CD4-positive, CD25-positive, alpha-beta regulatory T cell (primary cell): ENCODE measurements around the gene GP1BA. TPM values are rescaled to one million over a fixed set of nuclear protein-coding genes. Genes with fewer than 3 reads are reported as not detected.

ENCODE experiments used
- ATAC-seq, 2 donors: fragments of 150-1000 bp; cut with Tn5 transposase; one replicate each; pipeline ENCODE4 v1.10.0; 2021; ENCODE audit warnings: low read depth in 2 of 2, moderate number of reproducible peaks in 2 of 2, moderate library complexity in 1 of 2
- DNase-seq, 3 donors: peaks; one replicate each; pipeline versions ENCODE4 v3.0.0 to v3.0.0-alpha.2; 2012 to 2022; ENCODE audit warnings: mixed read lengths in 1 of 3
- H3K27ac ChIP-seq: one replicate; pipeline ENCODE4 v1.7.0; 2013; ENCODE audit warnings: mild to moderate bottlenecking, low read length; ENCODE audit not compliant: insufficient read depth, poor library complexity, severe bottlenecking
- H3K27me3 ChIP-seq: one replicate; pipeline ENCODE4 v1.7.0; 2013; ENCODE audit warnings: low read length; ENCODE audit not compliant: control insufficient read depth, insufficient read depth
- H3K36me3 ChIP-seq: one replicate; pipeline ENCODE4 v1.7.0; 2013; ENCODE audit warnings: mild to moderate bottlenecking, low read length, moderate library complexity; ENCODE audit not compliant: control insufficient read depth, insufficient read depth
- H3K4me1 ChIP-seq: 2 replicates; pipeline ENCODE4 v1.7.0; 2013; ENCODE audit warnings: mild to moderate bottlenecking, low read length; ENCODE audit not compliant: insufficient read depth, control insufficient read depth, poor library complexity, severe bottlenecking
- H3K4me3 ChIP-seq: one replicate; pipeline ENCODE4 v1.7.0; 2013; ENCODE audit warnings: low read depth, mild to moderate bottlenecking, low read length, moderate library complexity
- H3K9me3 ChIP-seq, 2 experiments: 1 replicate in 1 of 2; 2 replicates in 1 of 2; pipeline ENCODE4 v1.7.0; 2013; ENCODE audit warnings: low read length in 2 of 2, mild to moderate bottlenecking in 1 of 2, moderate library complexity in 1 of 2; ENCODE audit not compliant: control insufficient read depth in 2 of 2
- H3K27ac Mint-ChIP-seq, 3 donors: one replicate each; pipeline ENCODE4 v1.8.0; 2020 to 2022; ENCODE audit warnings: mild to moderate bottlenecking in 3 of 3, mixed read lengths in 3 of 3, moderate library complexity in 2 of 3
- H3K27me3 Mint-ChIP-seq: one replicate; pipeline ENCODE4 v1.8.0; 2022; ENCODE audit warnings: mild to moderate bottlenecking, mixed read lengths
- H3K36me3 Mint-ChIP-seq: one replicate; pipeline ENCODE4 v1.8.0; 2020; ENCODE audit warnings: mixed read lengths
- H3K4me1 Mint-ChIP-seq, 4 donors: one replicate each; pipeline ENCODE4 v1.8.0; 2020 to 2022; ENCODE audit warnings: mixed read lengths in 4 of 4, mild to moderate bottlenecking in 1 of 4
- H3K4me3 Mint-ChIP-seq, 4 donors: one replicate each; pipeline ENCODE4 v1.8.0; 2020 to 2022; ENCODE audit warnings: mild to moderate bottlenecking in 4 of 4, mixed read lengths in 4 of 4, moderate library complexity in 3 of 4
- H3K9me3 Mint-ChIP-seq, 7 donors: one replicate each; pipeline ENCODE4 v1.8.0; 2020 to 2022; ENCODE audit warnings: mixed read lengths in 7 of 7, mild to moderate bottlenecking in 3 of 7, moderate library complexity in 2 of 7
- polyA plus RNA-seq, 4 donors: library from polyadenylated mRNA; unstranded; fragments of 300-500 nt; fragmentation: Illumina TruSeq; gene quantifications; one replicate each; pipeline ENCODE4 v1.2.3, GENCODE V29; 2021
- total RNA-seq: library from RNA; stranded (reverse); gene quantifications from one replicate; pipeline ENCODE4 v1.2.3, GENCODE V29; 2022

Gene GP1BA
- total and polyA plus RNA-seq, 5 donors from 2014 or later, result 0.07 to 1.9 (median 0.22) TPM; not detected in 2

- H3K9me3 ChIP-seq, result no peaks in the 10 kb centered on the region
- no peak overlapping the region for H3K4me3 Mint-ChIP-seq
- H3K27me3 ChIP-seq, result no peaks in the 10 kb centered on the region
- peak in 1 of 3 donors; percentile 28 for DNase-seq
- H3K4me3 ChIP-seq, result peak overlapping the region; percentile 69
- no peaks in the 10 kb centered on the region for H3K27me3 Mint-ChIP-seq
- H3K9me3 Mint-ChIP-seq, result no peaks in the 10 kb centered on the region
- H3K27ac Mint-ChIP-seq, result peak overlapping the region in 1 of 3 donors; percentile 96
- peak overlapping the region; percentile 88 for H3K27ac ChIP-seq
- peaks cover 32% of the 10 kb centered on the region for H3K36me3 Mint-ChIP-seq
- H3K4me1 ChIP-seq, result peaks cover 31% of the 10 kb centered on the region
- ATAC-seq, result no peak
- peaks cover 6 to 27% (median 22%) of the 10 kb centered on the region in 4 donors for H3K4me1 Mint-ChIP-seq
- peaks cover 25% of the 10 kb centered on the region for H3K36me3 ChIP-seq
Measured at GRCh38 chr17:4969047-4969550, 37.0 kb downstream of the GP1BA start.

GRCh38 chr17:4969551-4970173 is 37.6 kb downstream of the GP1BA start:
- Mint-ChIP-seq H3K9me3 (no peaks in the 10 kb centered on the region), H3K36me3 (peaks cover 36% of the 10 kb centered on the region), H3K27me3 (no peaks in the 10 kb centered on the region), H3K27ac (peak overlapping the region in 1 of 3 donors; percentile 96), H3K4me1 (peaks cover 6 to 27% (median 22%) of the 10 kb centered on the region in 4 donors), H3K4me3 (no peak overlapping the region)
- H3K9me3 ChIP-seq, result no peaks in the 10 kb centered on the region
- H3K27ac ChIP-seq, result peak overlapping the region; percentile 11
- H3K4me3 ChIP-seq, result peak overlapping the region; percentile 44
- peaks cover 31% of the 10 kb centered on the region for H3K36me3 ChIP-seq
- DNase-seq, result no peak
- H3K4me1 ChIP-seq, result peaks cover 31% of the 10 kb centered on the region
- H3K27me3 ChIP-seq, result no peaks in the 10 kb centered on the region
- no peak for ATAC-seq

GRCh38 chr17:4970273-4970672 is 38.2 kb downstream of the GP1BA start:
- H3K4me3 ChIP-seq, result no peak overlapping the region
- peaks cover 31% of the 10 kb centered on the region for H3K4me1 ChIP-seq
- Mint-ChIP-seq H3K27ac (peak overlapping the region in 1 of 3 donors; percentile 87), H3K27me3 (no peaks in the 10 kb centered on the region), H3K9me3 (no peaks in the 10 kb centered on the region), H3K4me3 (peak overlapping the region in 3 of 4 donors; percentile 15 to 67 (median 64)), H3K4me1 (peaks cover 6 to 26% (median 23%) of the 10 kb centered on the region in 4 donors), H3K36me3 (peaks cover 40% of the 10 kb centered on the region)
- H3K27ac ChIP-seq, result no peak overlapping the region
- H3K9me3 ChIP-seq, result no peaks in the 10 kb centered on the region
- ATAC-seq (no peak), DNase-seq (no peak)
- H3K36me3 ChIP-seq, result peaks cover 34% of the 10 kb centered on the region
- H3K27me3 ChIP-seq, result no peaks in the 10 kb centered on the region

GRCh38 chr17:4971826-4972225 is 39.7 kb downstream of the GP1BA start:
- Histone ChIP-seq H3K9me3 (no peaks in the 10 kb centered on the region), H3K36me3 (peaks cover 39% of the 10 kb centered on the region), H3K27ac (no peak overlapping the region), H3K27me3 (no peaks in the 10 kb centered on the region), H3K4me3 (no peak overlapping the region), H3K4me1 (peaks cover 25% of the 10 kb centered on the region)
- H3K27ac Mint-ChIP-seq, result no peak overlapping the region
- ATAC-seq (no peak), DNase-seq (no peak)
- H3K27me3 Mint-ChIP-seq, result no peaks in the 10 kb centered on the region
- H3K9me3 Mint-ChIP-seq, result no peaks in the 10 kb centered on the region
- H3K36me3 Mint-ChIP-seq, result peaks cover 40% of the 10 kb centered on the region
- no peak overlapping the region for H3K4me3 Mint-ChIP-seq
- H3K4me1 Mint-ChIP-seq, result peaks cover 0 to 20% (median 16%) of the 10 kb centered on the region in 4 donors

- Histone ChIP-seq H3K27me3 (no peaks in the 10 kb centered on the region), H3K27ac (no peak overlapping the region), H3K4me3 (no peak overlapping the region), H3K36me3 (peaks cover 44% of the 10 kb centered on the region), H3K4me1 (peaks cover 23% of the 10 kb centered on the region), H3K9me3 (no peaks in the 10 kb centered on the region)
- Mint-ChIP-seq H3K4me1 (peaks cover 0 to 20% (median 16%) of the 10 kb centered on the region in 4 donors), H3K27me3 (no peaks in the 10 kb centered on the region), H3K36me3 (peaks cover 45% of the 10 kb centered on the region), H3K9me3 (no peaks in the 10 kb centered on the region), H3K4me3 (no peak overlapping the region), H3K27ac (peak overlapping the region in 1 of 3 donors; percentile 25)
- no peak for ATAC-seq
- DNase-seq, result no peak
Measured at GRCh38 chr17:4972322-4972721, 40.2 kb downstream of the GP1BA start.

- Mint-ChIP-seq H3K36me3 (peaks cover 48% of the 10 kb centered on the region), H3K27me3 (no peaks in the 10 kb centered on the region), H3K4me3 (no peak overlapping the region), H3K4me1 (peaks cover 0 to 20% (median 16%) of the 10 kb centered on the region in 4 donors), H3K27ac (peak overlapping the region in 1 of 3 donors; percentile 25), H3K9me3 (no peaks in the 10 kb centered on the region)
- Histone ChIP-seq H3K36me3 (peaks cover 48% of the 10 kb centered on the region), H3K27me3 (no peaks in the 10 kb centered on the region), H3K27ac (no peak overlapping the region), H3K9me3 (no peaks in the 10 kb centered on the region), H3K4me1 (peaks cover 21% of the 10 kb centered on the region), H3K4me3 (no peak overlapping the region)
- no peak for DNase-seq
- no peak for ATAC-seq
Measured at GRCh38 chr17:4972752-4973151, 40.7 kb downstream of the GP1BA start.

GRCh38 chr17:4973256-4974114 is 41.4 kb downstream of the GP1BA start:
- no peaks in the 10 kb centered on the region for H3K9me3 ChIP-seq
- no peak overlapping the region for H3K27ac ChIP-seq
- no peaks in the 10 kb centered on the region for H3K27me3 Mint-ChIP-seq
- H3K27me3 ChIP-seq, result no peaks in the 10 kb centered on the region
- H3K27ac Mint-ChIP-seq, result peak overlapping the region in 1 of 3 donors; percentile 12
- no peak overlapping the region for H3K4me3 ChIP-seq
- DNase-seq, result no peak
- ATAC-seq, result no peak
- peaks cover 50% of the 10 kb centered on the region for H3K36me3 Mint-ChIP-seq
- H3K4me3 Mint-ChIP-seq, result no peak overlapping the region
- H3K4me1 ChIP-seq, result peaks cover 15% of the 10 kb centered on the region
- H3K4me1 Mint-ChIP-seq, result peaks cover 0 to 20% (median 16%) of the 10 kb centered on the region in 4 donors
- no peaks in the 10 kb centered on the region for H3K9me3 Mint-ChIP-seq
- peaks cover 56% of the 10 kb centered on the region for H3K36me3 ChIP-seq
